ENCODE measurements around the gene SOST.

DNA sequence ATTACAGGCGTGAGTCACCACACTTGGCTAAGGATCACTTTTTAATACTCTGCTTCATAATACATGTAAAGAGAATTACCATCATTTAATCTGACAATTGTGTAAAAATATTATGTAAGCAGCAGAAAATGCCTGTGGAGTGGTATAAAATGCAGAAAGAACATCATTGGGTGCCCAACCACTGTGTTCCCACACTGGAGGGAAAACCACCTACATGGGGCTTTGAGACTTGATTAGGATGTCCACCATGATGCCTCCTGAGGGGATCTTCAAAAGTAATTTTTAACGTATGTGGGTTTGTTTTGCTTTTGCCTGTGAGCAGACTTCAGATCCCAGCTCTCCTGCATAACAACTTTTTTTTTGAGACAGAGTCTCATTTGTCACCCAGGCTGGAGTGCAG is 40.5 kb upstream of the SOST start:
- TF ChIP-seq, protein P1, sequence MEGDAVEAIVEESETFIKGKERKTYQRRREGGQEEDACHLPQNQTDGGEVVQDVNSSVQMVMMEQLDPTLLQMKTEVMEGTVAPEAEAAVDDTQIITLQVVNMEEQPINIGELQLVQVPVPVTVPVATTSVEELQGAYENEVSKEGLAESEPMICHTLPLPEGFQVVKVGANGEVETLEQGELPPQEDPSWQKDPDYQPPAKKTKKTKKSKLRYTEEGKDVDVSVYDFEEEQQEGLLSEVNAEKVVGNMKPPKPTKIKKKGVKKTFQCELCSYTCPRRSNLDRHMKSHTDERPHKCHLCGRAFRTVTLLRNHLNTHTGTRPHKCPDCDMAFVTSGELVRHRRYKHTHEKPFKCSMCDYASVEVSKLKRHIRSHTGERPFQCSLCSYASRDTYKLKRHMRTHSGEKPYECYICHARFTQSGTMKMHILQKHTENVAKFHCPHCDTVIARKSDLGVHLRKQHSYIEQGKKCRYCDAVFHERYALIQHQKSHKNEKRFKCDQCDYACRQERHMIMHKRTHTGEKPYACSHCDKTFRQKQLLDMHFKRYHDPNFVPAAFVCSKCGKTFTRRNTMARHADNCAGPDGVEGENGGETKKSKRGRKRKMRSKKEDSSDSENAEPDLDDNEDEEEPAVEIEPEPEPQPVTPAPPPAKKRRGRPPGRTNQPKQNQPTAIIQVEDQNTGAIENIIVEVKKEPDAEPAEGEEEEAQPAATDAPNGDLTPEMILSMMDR (IDR thresholded peaks at IDR 0.05; ENCODE audit: insufficient read depth, low read length, poor library complexity, severe bottlenecking), result no peak
- no peak for TF ChIP-seq EZH2phosphoT487 (conservative IDR thresholded peaks at IDR 0.05; ENCODE audit: low read length)
